SK-N-SH treated with all-trans-retinoic acid at 6 μM for 48 hours (cell line): Measurements from ENCODE around the gene CDKN1A.

Source experiments
- ARNTL ChIP-seq: fragments of 450-650 bp; formaldehyde crosslinking; IDR thresholded peaks from 2 replicates; pipeline ENCODE4 v1.5.0; 2020; ENCODE audit warnings: low read depth, mild to moderate bottlenecking, moderate library complexity, borderline replicate concordance
- BACH2 ChIP-seq: fragments of 250-450 bp; sonication (Bioruptor Pico); IDR thresholded peaks from 2 replicates; pipeline ENCODE4 v1.9.0; 2021; ENCODE audit warnings: mild to moderate bottlenecking, borderline replicate concordance
- CSDC2 ChIP-seq: fragments of 250-450 bp; sonication (Bioruptor Pico); IDR thresholded peaks from 2 replicates; pipeline ENCODE4 v1.5.0; 2020; ENCODE audit warnings: mild to moderate bottlenecking, moderate library complexity
- CSRNP3 ChIP-seq: fragments of 250-450 bp; sonication (Bioruptor Pico); IDR thresholded peaks from 2 replicates; pipeline ENCODE4 v1.5.1; 2021; ENCODE audit warnings: mild to moderate bottlenecking, moderate library complexity
- GLIS3 ChIP-seq: fragments of 250-450 bp; sonication (Bioruptor Pico); IDR thresholded peaks from 2 replicates; pipeline ENCODE4 v1.5.0; 2020; ENCODE audit warnings: mild to moderate bottlenecking, moderate library complexity
- PATZ1 ChIP-seq: fragments of 250-450 bp; sonication (Bioruptor Pico); IDR thresholded peaks from 2 replicates; pipeline ENCODE4 v1.8.0; 2020; ENCODE audit warnings: mild to moderate bottlenecking, moderate library complexity, borderline replicate concordance
- PPARA ChIP-seq: fragments of 250-450 bp; sonication (Bioruptor Pico); IDR thresholded peaks from 2 replicates; pipeline ENCODE4 v1.5.0; 2020; ENCODE audit warnings: mild to moderate bottlenecking, borderline replicate concordance
- RARB ChIP-seq: fragments of 250-450 bp; sonication (Bioruptor Pico); IDR thresholded peaks from 2 replicates; pipeline ENCODE4 v1.8.0; 2021; ENCODE audit warnings: mild to moderate bottlenecking, moderate library complexity
- TOX ChIP-seq: fragments of 250-450 bp; sonication (Bioruptor Pico); IDR thresholded peaks from 2 replicates; pipeline ENCODE4 v1.8.0; 2021; ENCODE audit warnings: mild to moderate bottlenecking, moderate library complexity, borderline replicate concordance
- ZFP3 ChIP-seq: fragments of 250-450 bp; sonication (Bioruptor Pico); IDR thresholded peaks from 2 replicates; pipeline ENCODE4 v1.5.0; 2020; ENCODE audit warnings: mild to moderate bottlenecking, moderate library complexity
- ZNF70 ChIP-seq: fragments of 450-650 bp; formaldehyde crosslinking; IDR thresholded peaks from 2 replicates; pipeline ENCODE4 v1.5.0; 2020; ENCODE audit warnings: mild to moderate bottlenecking, moderate library complexity
- TF ChIP-seq, protein P1 (sequence below): fragments of 250-450 bp; sonication (Bioruptor Pico); IDR thresholded peaks from 2 replicates; pipeline ENCODE4 v1.5.0; 2020; ENCODE audit warnings: mild to moderate bottlenecking, moderate library complexity
- TF ChIP-seq, protein P2 (sequence below): fragments of 250-450 bp; sonication (Bioruptor Pico); IDR thresholded peaks from 2 replicates; pipeline ENCODE4 v1.5.1; 2020; ENCODE audit warnings: low read depth, mild to moderate bottlenecking, moderate library complexity

DNA sequence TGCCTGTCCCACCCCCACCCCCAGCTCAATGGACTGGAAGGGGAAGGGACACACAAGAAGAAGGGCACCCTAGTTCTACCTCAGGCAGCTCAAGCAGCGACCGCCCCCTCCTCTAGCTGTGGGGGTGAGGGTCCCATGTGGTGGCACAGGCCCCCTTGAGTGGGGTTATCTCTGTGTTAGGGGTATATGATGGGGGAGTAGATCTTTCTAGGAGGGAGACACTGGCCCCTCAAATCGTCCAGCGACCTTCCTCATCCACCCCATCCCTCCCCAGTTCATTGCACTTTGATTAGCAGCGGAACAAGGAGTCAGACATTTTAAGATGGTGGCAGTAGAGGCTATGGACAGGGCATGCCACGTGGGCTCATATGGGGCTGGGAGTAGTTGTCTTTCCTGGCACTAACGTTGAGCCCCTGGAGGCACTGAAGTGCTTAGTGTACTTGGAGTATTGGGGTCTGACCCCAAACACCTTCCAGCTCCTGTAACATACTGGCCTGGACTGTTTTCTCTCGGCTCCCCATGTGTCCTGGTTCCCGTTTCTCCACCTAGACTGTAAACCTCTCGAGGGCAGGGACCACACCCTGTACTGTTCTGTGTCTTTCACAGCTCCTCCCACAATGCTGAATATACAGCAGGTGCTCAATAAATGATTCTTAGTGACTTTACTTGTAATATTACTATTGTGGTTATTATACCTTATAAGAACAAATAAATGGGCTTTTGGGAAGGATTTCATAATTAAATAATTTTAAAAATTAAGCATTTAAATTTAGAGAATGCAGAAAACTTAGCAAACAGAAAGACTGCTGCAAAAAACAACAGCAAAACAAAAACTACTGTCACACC is 8.4 kb downstream of the CDKN1A start:
- TF ChIP-seq CSDC2 (CRISPR knock-in tag) (no peak), GLIS3 (CRISPR knock-in tag) (no peak), BACH2 (CRISPR knock-in tag) (no peak), RARB (CRISPR knock-in tag) (no peak), ZFP3 (no peak), TOX (no peak), ARNTL (CRISPR knock-in tag) (no peak), PATZ1 (CRISPR knock-in tag) (no peak), PPARA (CRISPR knock-in tag) (no peak), ZNF70 (no peak), CSRNP3 (no peak)
- TF ChIP-seq, protein P1, sequence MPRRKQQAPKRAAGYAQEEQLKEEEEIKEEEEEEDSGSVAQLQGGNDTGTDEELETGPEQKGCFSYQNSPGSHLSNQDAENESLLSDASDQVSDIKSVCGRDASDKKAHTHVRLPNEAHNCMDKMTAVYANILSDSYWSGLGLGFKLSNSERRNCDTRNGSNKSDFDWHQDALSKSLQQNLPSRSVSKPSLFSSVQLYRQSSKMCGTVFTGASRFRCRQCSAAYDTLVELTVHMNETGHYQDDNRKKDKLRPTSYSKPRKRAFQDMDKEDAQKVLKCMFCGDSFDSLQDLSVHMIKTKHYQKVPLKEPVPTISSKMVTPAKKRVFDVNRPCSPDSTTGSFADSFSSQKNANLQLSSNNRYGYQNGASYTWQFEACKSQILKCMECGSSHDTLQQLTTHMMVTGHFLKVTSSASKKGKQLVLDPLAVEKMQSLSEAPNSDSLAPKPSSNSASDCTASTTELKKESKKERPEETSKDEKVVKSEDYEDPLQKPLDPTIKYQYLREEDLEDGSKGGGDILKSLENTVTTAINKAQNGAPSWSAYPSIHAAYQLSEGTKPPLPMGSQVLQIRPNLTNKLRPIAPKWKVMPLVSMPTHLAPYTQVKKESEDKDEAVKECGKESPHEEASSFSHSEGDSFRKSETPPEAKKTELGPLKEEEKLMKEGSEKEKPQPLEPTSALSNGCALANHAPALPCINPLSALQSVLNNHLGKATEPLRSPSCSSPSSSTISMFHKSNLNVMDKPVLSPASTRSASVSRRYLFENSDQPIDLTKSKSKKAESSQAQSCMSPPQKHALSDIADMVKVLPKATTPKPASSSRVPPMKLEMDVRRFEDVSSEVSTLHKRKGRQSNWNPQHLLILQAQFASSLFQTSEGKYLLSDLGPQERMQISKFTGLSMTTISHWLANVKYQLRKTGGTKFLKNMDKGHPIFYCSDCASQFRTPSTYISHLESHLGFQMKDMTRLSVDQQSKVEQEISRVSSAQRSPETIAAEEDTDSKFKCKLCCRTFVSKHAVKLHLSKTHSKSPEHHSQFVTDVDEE (CRISPR knock-in tag): no peak
- TF ChIP-seq, protein P2, sequence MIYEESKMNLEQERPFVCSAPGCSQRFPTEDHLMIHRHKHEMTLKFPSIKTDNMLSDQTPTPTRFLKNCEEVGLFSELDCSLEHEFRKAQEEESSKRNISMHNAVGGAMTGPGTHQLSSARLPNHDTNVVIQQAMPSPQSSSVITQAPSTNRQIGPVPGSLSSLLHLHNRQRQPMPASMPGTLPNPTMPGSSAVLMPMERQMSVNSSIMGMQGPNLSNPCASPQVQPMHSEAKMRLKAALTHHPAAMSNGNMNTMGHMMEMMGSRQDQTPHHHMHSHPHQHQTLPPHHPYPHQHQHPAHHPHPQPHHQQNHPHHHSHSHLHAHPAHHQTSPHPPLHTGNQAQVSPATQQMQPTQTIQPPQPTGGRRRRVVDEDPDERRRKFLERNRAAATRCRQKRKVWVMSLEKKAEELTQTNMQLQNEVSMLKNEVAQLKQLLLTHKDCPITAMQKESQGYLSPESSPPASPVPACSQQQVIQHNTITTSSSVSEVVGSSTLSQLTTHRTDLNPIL (CRISPR knock-in tag): no peak
